Urinary bladder (tissue), 4 donors: Measurements from ENCODE around the gene MMP15. TPM values are rescaled to one million over a fixed set of nuclear protein-coding genes. Genes with fewer than 3 reads are reported as not detected.
"Not testable (repeated sequence)": the region's sequence is repeated elsewhere in the genome, so short reads cannot be mapped to it uniquely, and the experiment has no call there.

Source experiments
- DNase-seq: peaks from one replicate; pipeline ENCODE4 v3.0.0-alpha.2; 2015; ENCODE audit errors: extremely low spot score
- H3K27ac ChIP-seq: one replicate; pipeline ENCODE4 v1.5.1; 2013; ENCODE audit warnings: low read depth, mild to moderate bottlenecking, moderate library complexity
- H3K36me3 ChIP-seq: one replicate; pipeline ENCODE4 v1.6.1; 2013; ENCODE audit warnings: mild to moderate bottlenecking, moderate library complexity; ENCODE audit not compliant: insufficient read depth
- H3K4me1 ChIP-seq: one replicate; pipeline ENCODE4 v1.6.1; 2013; ENCODE audit warnings: mild to moderate bottlenecking, moderate library complexity; ENCODE audit not compliant: insufficient read depth
- H3K4me3 ChIP-seq: one replicate; pipeline ENCODE4 v1.5.1; 2013; ENCODE audit warnings: low read depth, low read length
- WGBS: extraction: QIAGEN DNeasy Blood & Tissue Kit; methylation state at CpG from one replicate; pipeline ENCODE4 v1.1.7; 2013; 5-methylcytosine and 5-hydroxymethylcytosine counted together
- polyA plus RNA-seq: library from polyadenylated mRNA; stranded (reverse); fragments of 200-250 nt; gene quantifications from one replicate; pipeline ENCODE4 v1.2.3, GENCODE V29; 2013
- total RNA-seq: library from RNA; depleted of rRNA; stranded (reverse); fragments of >200 nt; gene quantifications from one replicate; pipeline ENCODE4 v1.2.3, GENCODE V29; 2014
- donor health status: healthy with polysubstance abuse.
- donor health status: healthy.

MMP15 gene
- total and polyA plus RNA-seq, 2 donors = 10.6 to 11.1 TPM

GRCh38 chr16:58049232-58050185, 24.0 kb downstream of the MMP15 start:
- WGBS = 79% methylated on average over 17 of the region's 17 CpGs
- H3K4me1 ChIP-seq = no peaks in the 10 kb centered on the region
- H3K4me3 ChIP-seq = no peak overlapping the region

DNA sequence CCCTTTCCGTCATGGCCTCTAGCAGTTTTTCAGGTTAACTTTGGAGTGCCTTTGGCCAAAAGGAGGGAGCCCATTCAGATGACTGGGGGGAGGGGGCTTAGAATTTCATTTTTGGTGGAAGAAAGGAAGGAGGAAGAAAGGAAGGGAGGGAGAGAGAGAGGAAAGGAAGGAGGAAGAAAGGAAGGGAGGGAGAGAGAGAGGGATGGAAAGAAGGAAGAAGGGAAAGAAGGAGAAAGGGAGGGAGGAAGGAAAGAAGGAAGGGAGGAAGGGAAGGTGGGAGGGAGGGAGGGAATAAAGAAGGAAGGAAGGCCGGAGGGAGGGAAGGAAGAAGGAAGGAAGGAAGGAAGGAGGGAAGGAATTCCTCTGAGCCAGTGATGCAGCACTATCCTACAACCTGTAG, 25.7 kb downstream of the MMP15 start:
- WGBS = 78% methylated on average over 2 of the region's 2 CpGs
- no peak for DNase-seq
- Histone ChIP-seq H3K4me3 (no peak overlapping the region), H3K27ac (no peak overlapping the region), H3K4me1 (no peaks in the 10 kb centered on the region), H3K36me3 (no peaks in the 10 kb centered on the region)

More at GRCh38 chr16:58049232-58050185, 24.0 kb downstream of the MMP15 start:
- H3K36me3 ChIP-seq = no peaks in the 10 kb centered on the region
- no peak overlapping the region for H3K27ac ChIP-seq
- DNase-seq = no peak

GRCh38 chr16:58051821-58052603, 26.5 kb downstream of the MMP15 start:
- Histone ChIP-seq H3K4me3 (no peak overlapping the region), H3K36me3 (no peaks in the 10 kb centered on the region), H3K4me1 (no peaks in the 10 kb centered on the region), H3K27ac (no peak overlapping the region)
- WGBS = 70% methylated on average over 10 of the region's 10 CpGs
- DNase-seq = no peak

- H3K36me3 ChIP-seq = no peaks in the 10 kb centered on the region
- DNase-seq = no peak
- WGBS = 90% methylated on average over 5 of the region's 5 CpGs
These were observed 28.1 kb downstream of the MMP15 start for GRCh38 chr16:58053682-58054005.

DNA sequence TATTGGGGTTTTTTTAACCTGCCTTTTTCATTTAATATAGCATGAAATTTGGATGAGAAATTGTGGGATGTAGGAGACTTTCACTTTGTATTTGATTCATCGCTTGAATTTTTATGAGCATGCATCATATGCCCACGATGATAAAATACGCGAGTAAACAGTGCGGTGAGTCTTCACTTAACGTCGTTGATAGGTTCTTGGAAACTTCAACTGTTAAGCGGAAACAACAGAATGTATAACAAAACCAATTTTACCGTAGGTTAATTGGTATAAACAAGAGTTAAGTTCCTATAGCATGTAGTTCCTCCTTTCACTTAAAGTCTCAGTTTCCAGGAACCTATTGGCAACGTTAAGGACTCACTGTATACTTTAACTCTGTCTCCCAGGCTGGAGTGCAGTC, 28.7 kb downstream of the MMP15 start:
- no peak for DNase-seq
- H3K4me3 ChIP-seq = no peak overlapping the region
- whole genome bisulfite sequencing = 69% methylated on average over 10 of the region's 10 CpGs
- no peak overlapping the region for H3K27ac ChIP-seq
- no peaks in the 10 kb centered on the region for H3K4me1 ChIP-seq
- no peaks in the 10 kb centered on the region for H3K36me3 ChIP-seq

More at GRCh38 chr16:58053682-58054005, 28.1 kb downstream of the MMP15 start:
- no peak overlapping the region for H3K4me3 ChIP-seq
- no peaks in the 10 kb centered on the region for H3K4me1 ChIP-seq
- H3K27ac ChIP-seq = no peak overlapping the region

- 72% methylated on average over 5 of the region's 5 CpGs for WGBS
- no peaks in the 10 kb centered on the region for H3K36me3 ChIP-seq
- no peak overlapping the region for H3K4me3 ChIP-seq
- no peaks in the 10 kb centered on the region for H3K4me1 ChIP-seq
- DNase-seq = no peak
- no peak overlapping the region for H3K27ac ChIP-seq
These were observed 31.0 kb downstream of the MMP15 start for GRCh38 chr16:58056580-58056979.

GRCh38 chr16:58057121-58057520, 31.6 kb downstream of the MMP15 start:
- WGBS = 75% methylated on average over 5 of the region's 5 CpGs
- no peaks in the 10 kb centered on the region for H3K36me3 ChIP-seq
- no peak overlapping the region for H3K27ac ChIP-seq
- no peak overlapping the region for H3K4me3 ChIP-seq
- H3K4me1 ChIP-seq = no peaks in the 10 kb centered on the region
- DNase-seq = no peak

DNA sequence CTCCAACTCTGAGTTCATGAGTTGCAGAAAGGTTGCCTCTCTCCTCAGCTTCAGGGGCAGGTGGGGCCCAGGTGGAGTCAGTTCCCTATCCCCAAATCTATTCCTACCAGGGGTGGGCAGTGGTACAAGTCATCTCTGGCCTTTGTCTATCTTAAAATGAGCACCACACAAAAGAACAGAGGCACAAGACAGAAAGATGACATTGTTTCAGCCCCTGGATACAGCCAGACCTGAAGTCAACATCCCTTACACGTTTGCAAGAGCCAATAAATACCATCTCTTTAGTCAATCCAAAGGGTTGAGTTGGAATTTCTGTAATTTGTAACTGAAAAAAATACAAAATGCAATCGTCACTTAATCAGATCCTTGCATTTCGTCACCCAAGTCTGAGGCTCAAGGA, 32.2 kb downstream of the MMP15 start:
- no peak overlapping the region for H3K27ac ChIP-seq
- H3K36me3 ChIP-seq = no peaks in the 10 kb centered on the region
- no peaks in the 10 kb centered on the region for H3K4me1 ChIP-seq
- H3K4me3 ChIP-seq = no peak overlapping the region
- WGBS = 72% methylated on average over 3 of the region's 3 CpGs
- DNase-seq = no peak

GRCh38 chr16:58062821-58063220, 37.3 kb downstream of the MMP15 start:
- no peaks in the 10 kb centered on the region for H3K36me3 ChIP-seq
- H3K27ac ChIP-seq = no peak overlapping the region
- no peak for DNase-seq
- no peaks in the 10 kb centered on the region for H3K4me1 ChIP-seq
- WGBS = 80% methylated on average over 4 of the region's 4 CpGs
- H3K4me3 ChIP-seq = no peak overlapping the region

DNA sequence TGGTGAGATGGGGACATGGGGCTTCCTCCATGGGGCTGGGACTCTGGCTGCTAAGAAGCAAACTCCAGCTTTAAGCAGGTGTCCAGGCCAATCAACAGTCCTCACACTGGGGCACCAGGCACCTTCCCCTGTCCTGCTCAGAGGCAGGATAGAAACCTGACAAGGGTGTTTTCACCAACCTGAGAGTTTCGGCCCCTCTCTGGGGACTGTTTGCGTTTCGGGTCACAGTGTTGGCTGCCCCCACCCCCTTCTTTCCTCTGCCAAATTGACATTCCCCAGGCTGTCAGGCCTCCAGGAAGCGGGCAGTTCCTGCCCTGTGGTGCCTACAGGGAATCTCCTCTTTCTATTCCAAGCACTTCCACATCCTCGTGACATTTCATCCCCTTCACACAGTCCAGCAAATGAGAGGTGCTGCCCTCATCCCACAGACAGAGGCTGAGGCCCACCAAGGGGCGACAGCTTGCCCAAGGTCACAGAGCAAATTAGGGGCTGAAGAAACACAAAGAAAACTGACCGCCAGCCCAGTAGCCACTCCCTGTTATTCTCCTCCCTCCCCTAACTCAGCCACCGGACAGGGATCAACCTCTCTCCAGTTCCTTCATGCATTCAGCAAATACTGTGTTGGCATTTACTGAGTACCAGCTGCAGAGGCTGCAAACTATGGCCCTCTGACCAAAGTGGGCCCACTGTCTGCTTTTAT, 38.0 kb downstream of the MMP15 start:
- WGBS = 57% methylated on average over 8 of the region's 8 CpGs

GRCh38 chr16:58070585-58070984, 45.0 kb downstream of the MMP15 start:
- Histone ChIP-seq H3K36me3 (no peaks in the 10 kb centered on the region), H3K4me3 (no peak overlapping the region), H3K27ac (no peak overlapping the region), H3K4me1 (no peaks in the 10 kb centered on the region)
- 96% methylated on average over 4 of the region's 4 CpGs for WGBS
- DNase-seq = no peak

More for the DNA sequence above, 38.0 kb downstream of the MMP15 start:
- Histone ChIP-seq H3K36me3 (no peaks in the 10 kb centered on the region), H3K27ac (no peak overlapping the region), H3K4me1 (no peaks in the 10 kb centered on the region), H3K4me3 (no peak overlapping the region)
- no peak for DNase-seq

GRCh38 chr16:58072134-58072533, 46.6 kb downstream of the MMP15 start:
- H3K4me3 ChIP-seq, H3K36me3 ChIP-seq, H3K4me1 ChIP-seq, DNase-seq, H3K27ac ChIP-seq: not testable (repeated sequence)
- 86% methylated on average over 5 of the region's 5 CpGs for WGBS

DNA sequence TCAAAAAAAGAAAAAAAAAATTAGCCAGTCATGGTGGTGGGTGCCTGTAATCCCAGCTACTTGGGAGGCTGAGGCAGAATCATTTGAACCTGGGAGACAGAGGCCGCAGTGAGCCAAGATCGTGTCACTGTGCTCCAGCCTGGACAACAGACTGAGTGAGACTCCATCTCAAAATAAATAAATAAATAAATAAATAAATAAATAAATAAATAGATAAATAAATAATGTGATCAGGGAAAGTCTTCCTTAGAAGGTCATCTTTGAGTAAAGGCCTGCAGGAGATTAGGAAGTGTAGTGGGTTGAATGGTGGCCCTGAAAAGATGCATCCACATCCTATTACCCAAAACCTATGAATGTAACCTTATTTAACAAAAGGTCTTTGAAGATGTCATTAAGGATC, 47.5 kb downstream of the MMP15 start:
- H3K4me3 ChIP-seq, DNase-seq, H3K4me1 ChIP-seq, H3K36me3 ChIP-seq, H3K27ac ChIP-seq: not testable (repeated sequence)
- 97% methylated on average over 2 of the region's 2 CpGs for WGBS
